ENCODE data around the gene DGKZ. TPM values are rescaled to one million over a fixed set of nuclear protein-coding genes. Genes with fewer than 3 reads are reported as not detected.

Gene DGKZ
- total RNA-seq, 1 experiment from 2014 or later: 68.9 TPM

DNA sequence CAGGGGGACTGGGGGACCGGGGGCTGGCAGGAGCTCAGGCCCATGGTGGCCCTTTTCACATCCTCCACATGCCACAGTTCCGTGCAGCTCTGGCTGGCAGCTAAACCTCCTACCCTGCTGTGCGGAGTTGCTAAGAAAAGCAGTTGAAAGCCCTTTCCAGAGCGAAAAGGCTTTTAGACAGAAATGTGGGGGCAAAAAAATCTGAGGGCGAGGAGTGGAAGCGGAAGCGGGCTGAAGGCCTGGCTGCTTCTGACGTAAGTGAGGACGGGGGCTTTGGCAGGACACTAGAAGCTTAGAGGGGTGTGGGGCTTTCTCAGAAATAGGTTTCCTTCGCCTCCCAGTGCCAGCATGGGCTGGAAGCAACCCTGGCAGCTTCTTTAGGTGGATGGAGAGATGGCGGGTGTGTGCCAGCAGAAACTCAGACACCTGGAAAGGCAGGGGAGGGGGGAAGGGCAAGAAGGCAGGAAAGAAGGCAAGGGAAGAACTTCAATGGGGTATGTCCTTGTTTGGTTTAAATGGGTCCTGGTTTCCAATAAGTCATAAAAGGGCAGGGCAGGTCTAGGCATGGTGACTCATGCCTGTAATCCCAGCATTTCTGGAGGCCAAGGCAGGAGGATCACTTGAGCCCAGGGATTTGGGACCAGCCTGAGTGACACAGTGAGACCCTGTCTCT is 11.2 kb upstream of the DGKZ start:
- H2BK5ac ChIP-seq (ENCODE audit: insufficient read length, low read length): no peak overlapping the region
- no peak overlapping the region for H3K9ac ChIP-seq (ENCODE audit: extremely low read depth, insufficient read length, low read length)
- Mint-ChIP-seq H3K4me3 (peak overlapping the region in 1 of 2 experiments; percentile 31; a peak in 3 of 5 replicates), H3K27me3 (ENCODE audit: low read depth) (peaks cover 41% of the 10 kb centered on the region), H3K36me3 (ENCODE audit: insufficient read depth in 1 of 3, low read depth in 3 of 3) (no peaks in the 10 kb centered on the region; a peak in 1 of 7 replicates), H3K4me1 (peaks cover 66 to 86% of the 10 kb centered on the region in 2 experiments), H3K27ac (peak overlapping the region in 2 of 3 experiments; percentile 53 to 91; a peak in 3 of 7 replicates), H3K9me3 (no peaks in the 10 kb centered on the region)
- WGBS (ENCODE audit: extremely low coverage, insufficient read length, low lambda C conversion rate): no CpG with 5 or more reads among the region's 11 CpGs
- H4K8ac ChIP-seq (replicated peaks; ENCODE audit: insufficient read length, low read depth, low read length): no peak overlapping the region
- H3K23ac ChIP-seq (ENCODE audit: insufficient read length, low read depth, low read length): no peak overlapping the region
- peaks cover 19% of the 10 kb centered on the region for H3K4me1 ChIP-seq (ENCODE audit: insufficient read depth, low read length)
- H2AK5ac ChIP-seq (ENCODE audit: insufficient read length, low read length): no peak overlapping the region
- no peak overlapping the region for H3K56ac ChIP-seq (ENCODE audit: insufficient read length, low read depth, low read length)
- no peak overlapping the region for H3K4ac ChIP-seq (ENCODE audit: low read depth, low read length)
- H3T11ph ChIP-seq (ENCODE audit: low read length): no peak overlapping the region
- DNase-seq: no peak
- no peak overlapping the region for H3K18ac ChIP-seq (ENCODE audit: insufficient read length, low read depth, low read length)
- H2BK120ac ChIP-seq (ENCODE audit: low read depth, low read length, poor library complexity, severe bottlenecking): no peak overlapping the region
- no peak overlapping the region for H4K5ac ChIP-seq (ENCODE audit: insufficient read length, low read depth, low read length)
- H2BK12ac ChIP-seq (ENCODE audit: insufficient read length, low read depth, low read length): no peak overlapping the region
- H4K91ac ChIP-seq (ENCODE audit: insufficient read length, low read depth, low read length): no peak overlapping the region
- H3K14ac ChIP-seq (ENCODE audit: insufficient read depth, low read length): peak overlapping the region; percentile 27; the same call in 1 of the 2 replicates
- no peak overlapping the region for H2BK15ac ChIP-seq (ENCODE audit: low read depth, low read length)
- H2BK20ac ChIP-seq (ENCODE audit: low read depth, low read length, poor library complexity, severe bottlenecking): no peak overlapping the region
- no peak overlapping the region for H3K27ac ChIP-seq (ENCODE audit: insufficient read length, low read depth, low read length)
- no peaks in the 10 kb centered on the region for H4K20me1 ChIP-seq (ENCODE audit: control insufficient read depth, insufficient read depth, insufficient read length)
- H3K79me2 ChIP-seq (ENCODE audit: insufficient read depth, low read length): no peaks in the 10 kb centered on the region
- no peak overlapping the region for H2AFZ ChIP-seq (ENCODE audit: low read length)
- H3K4me2 ChIP-seq (ENCODE audit: insufficient read depth, insufficient read length, low read length): no peak overlapping the region
- no peaks in the 10 kb centered on the region for H3K79me1 ChIP-seq (ENCODE audit: insufficient read depth, low read depth, low read length, poor library complexity, severe bottlenecking)
- TF ChIP-seq, protein P1, sequence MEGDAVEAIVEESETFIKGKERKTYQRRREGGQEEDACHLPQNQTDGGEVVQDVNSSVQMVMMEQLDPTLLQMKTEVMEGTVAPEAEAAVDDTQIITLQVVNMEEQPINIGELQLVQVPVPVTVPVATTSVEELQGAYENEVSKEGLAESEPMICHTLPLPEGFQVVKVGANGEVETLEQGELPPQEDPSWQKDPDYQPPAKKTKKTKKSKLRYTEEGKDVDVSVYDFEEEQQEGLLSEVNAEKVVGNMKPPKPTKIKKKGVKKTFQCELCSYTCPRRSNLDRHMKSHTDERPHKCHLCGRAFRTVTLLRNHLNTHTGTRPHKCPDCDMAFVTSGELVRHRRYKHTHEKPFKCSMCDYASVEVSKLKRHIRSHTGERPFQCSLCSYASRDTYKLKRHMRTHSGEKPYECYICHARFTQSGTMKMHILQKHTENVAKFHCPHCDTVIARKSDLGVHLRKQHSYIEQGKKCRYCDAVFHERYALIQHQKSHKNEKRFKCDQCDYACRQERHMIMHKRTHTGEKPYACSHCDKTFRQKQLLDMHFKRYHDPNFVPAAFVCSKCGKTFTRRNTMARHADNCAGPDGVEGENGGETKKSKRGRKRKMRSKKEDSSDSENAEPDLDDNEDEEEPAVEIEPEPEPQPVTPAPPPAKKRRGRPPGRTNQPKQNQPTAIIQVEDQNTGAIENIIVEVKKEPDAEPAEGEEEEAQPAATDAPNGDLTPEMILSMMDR (conservative IDR thresholded peaks at IDR 0.05): no peak
- H3K23me2 ChIP-seq (ENCODE audit: insufficient read length, low read depth, low read length, poor library complexity, severe bottlenecking): peaks cover 7% of the 10 kb centered on the region
- no peaks in the 10 kb centered on the region for H3K9me3 ChIP-seq (ENCODE audit: control insufficient read depth, low read depth, low read length)
- peaks cover 19% of the 10 kb centered on the region; the same call in 1 of the 2 replicates for H3K27me3 ChIP-seq (ENCODE audit: insufficient read depth, low read length)
